GM21526 (cell line): ENCODE measurements around the gene ARHGAP42.
A peak's percentile ranks its signal among the peaks of the same experiment; 100 is the strongest.
"Not testable (repeated sequence)": the region's sequence is repeated elsewhere in the genome, so short reads cannot be mapped to it uniquely, and the experiment has no call there.

ENCODE experiments used
- ATAC-seq: cut with Tn5 transposase; IDR thresholded peaks from one replicate; pipeline ENCODE4 v1.9.1; 2021; ENCODE audit warnings: moderate library complexity; ENCODE audit not compliant: unreplicated experiment, low FRiP score

Gene ARHGAP42

GRCh38 chr11:100716838-100717237 lies 29.8 kb downstream of the ARHGAP42 start:
- ATAC-seq = no peak

DNA sequence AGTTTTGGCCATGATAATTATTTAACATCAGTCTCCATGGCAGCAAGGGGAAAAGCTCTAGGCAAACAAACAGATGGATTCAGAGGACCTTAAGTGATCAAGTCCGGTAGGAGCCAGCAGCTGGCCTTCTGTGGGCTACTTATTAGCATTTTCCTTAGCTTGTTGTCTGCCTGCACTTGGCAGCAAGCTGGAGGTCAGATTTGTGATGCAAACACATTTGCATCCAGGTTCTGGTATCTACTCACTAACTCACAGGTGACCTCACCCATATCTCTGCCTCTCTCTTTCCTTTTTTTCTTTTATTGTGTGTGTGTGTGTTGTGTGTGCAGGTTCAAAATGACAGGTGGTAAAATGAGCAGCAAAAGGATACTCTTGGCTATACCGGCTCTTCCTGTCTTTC lies 32.3 kb downstream of the ARHGAP42 start:
- no peak for ATAC-seq

- ATAC-seq = no peak
These were observed 32.7 kb downstream of the ARHGAP42 start for GRCh38 chr11:100719809-100720221.

DNA sequence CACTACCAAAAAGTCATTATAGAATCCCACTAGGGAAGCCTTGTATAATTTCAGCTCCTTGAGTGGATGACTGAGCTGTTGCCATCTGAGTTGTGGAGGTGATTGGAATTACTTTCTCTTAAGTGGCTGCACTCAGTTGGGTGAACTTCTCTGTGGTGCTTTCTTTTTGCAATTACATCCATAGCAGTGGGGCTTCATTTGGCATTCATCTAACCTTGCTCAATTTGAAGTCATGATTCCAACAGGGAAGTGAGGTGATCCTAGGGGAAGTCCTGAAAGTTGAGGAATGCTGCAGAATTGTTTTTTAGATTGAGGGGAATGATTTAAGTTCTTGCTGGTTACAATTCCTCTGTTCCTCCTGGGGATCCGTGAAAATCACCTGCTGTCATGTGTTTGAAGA lies 39.6 kb downstream of the ARHGAP42 start:
- ATAC-seq = no peak

DNA sequence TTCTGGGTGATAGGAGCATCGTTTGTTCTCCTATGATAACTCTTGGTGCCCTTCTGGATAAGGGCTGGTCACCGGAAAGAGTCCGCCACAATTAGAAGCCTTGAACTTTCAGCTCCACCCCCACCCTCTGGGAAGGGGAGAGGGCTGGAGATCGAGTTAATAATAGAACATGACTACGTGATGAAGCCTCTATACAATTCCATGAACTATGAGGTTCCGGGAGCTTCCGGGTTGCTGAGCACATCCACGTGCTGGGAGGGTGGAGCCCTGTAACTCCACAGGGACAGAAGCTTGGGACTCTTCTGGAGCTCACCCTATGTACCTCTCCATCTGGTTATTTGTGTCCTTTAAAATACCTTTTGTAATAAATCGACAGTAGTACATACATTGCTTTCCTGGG lies 40.3 kb downstream of the ARHGAP42 start:
- no peak for ATAC-seq

DNA sequence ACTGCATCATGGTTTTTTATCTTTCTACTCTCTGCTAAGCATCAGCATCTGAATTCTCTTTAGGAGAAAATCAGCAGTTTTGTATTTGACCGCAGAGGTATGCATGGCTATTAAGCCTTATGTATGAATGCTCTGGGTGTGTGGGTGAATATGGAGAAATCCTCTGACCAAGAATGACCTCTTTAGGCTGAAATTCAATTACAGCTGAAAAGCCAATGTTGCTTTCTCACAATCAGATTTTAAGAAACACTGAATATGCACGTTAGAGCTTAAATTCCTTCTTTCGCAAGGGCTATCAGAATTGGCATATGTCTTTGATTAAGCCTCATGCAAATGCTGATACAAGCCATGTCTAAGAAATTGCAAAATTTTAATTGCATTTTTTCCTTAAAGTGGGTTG lies 43.2 kb downstream of the ARHGAP42 start:
- ATAC-seq = no peak

DNA sequence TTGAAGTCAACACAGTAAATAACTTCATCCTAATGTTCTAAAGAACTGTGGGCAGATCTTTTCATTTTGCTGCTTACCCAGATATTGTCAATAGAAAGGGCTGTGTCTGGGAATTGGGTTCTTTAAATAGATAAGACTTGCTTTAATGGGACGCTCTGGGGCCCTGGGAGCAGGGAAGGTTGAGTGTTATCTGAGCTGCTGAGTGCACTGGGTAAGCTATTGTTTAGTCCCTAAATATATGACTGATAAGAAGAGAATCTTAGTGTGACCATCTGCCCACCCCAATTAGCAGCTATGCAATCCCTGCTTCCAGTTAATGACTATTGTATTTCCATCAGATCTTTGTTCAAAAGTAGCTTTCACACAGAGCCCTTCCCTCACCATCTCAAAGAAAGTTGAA lies 44.4 kb downstream of the ARHGAP42 start:
- ATAC-seq = no peak

GRCh38 chr11:100732949-100733348 lies 45.9 kb downstream of the ARHGAP42 start:
- ATAC-seq = no peak

DNA sequence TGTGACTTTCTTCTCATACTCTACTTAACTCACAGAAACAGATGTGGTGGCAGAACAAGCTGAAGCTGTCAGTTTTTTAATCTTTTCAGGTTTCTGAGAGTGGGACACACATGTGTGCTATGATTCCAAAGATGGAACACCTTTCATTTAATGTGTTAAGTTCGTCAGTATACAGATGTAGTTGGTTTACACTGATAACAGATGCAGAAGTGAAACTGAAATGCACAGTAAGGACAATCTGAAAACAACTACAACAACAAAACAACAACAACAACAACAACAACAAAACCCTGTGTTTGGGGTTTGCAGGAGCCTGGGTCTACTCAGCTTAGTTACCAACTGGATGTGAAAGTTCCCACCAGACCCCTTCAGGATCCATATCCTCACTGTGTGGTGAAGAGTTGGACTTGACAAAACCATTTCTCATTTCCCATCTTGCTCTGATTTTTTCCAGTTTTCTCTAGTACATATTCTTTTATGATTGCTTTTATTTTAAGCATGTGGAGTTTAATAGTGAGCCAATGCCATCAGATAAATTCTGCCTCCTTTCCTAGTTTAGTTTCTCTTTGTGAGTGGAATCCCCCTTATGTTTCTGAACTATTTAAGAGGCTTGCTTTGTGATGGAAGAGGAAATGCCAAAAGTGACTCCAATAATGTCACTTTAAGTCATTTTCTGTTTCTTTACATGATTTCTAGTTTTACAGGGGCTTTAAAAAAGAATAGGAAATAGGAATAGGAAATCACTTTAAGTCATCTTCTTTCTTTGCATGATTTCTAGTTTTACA lies 47.8 kb downstream of the ARHGAP42 start:
- peak; percentile 73 for ATAC-seq

- ATAC-seq = no peak
These were observed 49.0 kb downstream of the ARHGAP42 start for GRCh38 chr11:100735949-100736675.

GRCh38 chr11:100738701-100739270 lies 51.7 kb downstream of the ARHGAP42 start:
- no peak for ATAC-seq

- no peak for ATAC-seq
These were observed 52.6 kb downstream of the ARHGAP42 start for GRCh38 chr11:100739666-100740065.

GRCh38 chr11:100740440-100740839 lies 53.4 kb downstream of the ARHGAP42 start:
- no peak for ATAC-seq

DNA sequence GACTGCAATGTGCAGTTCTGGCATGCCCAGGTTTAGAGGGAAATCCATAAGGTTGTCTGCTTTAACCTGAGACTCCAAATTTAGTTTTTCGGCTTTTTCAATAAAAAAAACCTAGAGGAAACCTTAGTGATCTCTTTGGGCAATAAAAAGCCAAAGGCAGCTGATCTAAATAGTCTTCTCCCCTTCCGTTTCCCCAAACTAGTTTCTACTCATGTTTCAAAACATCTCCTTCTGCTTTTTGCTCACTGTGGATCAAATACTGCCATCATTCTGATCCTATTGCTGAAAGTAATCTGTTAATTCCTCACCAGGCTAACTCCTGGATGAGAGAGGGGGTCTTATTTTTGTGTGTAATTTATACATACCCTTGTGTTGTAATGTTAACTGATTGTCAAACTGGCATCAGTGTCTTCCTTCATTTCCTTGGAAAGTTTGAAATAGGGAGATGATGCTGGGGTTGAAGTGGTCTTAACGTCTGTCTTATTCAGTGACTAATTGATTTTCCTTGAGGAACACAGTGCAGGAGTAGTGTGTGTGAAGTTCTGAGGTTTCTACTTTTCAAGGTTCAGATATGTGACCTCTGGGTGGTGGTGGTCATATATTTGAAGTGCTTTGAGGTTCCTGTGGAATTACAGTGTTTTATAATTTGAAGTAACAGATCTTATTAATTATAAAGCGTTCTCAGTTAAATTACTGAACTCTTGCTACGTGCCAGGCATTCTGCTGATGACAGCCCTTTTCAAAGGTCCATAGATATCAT lies 55.0 kb downstream of the ARHGAP42 start:
- no peak for ATAC-seq

GRCh38 chr11:100746448-100746847 lies 59.4 kb downstream of the ARHGAP42 start:
- ATAC-seq = no peak

DNA sequence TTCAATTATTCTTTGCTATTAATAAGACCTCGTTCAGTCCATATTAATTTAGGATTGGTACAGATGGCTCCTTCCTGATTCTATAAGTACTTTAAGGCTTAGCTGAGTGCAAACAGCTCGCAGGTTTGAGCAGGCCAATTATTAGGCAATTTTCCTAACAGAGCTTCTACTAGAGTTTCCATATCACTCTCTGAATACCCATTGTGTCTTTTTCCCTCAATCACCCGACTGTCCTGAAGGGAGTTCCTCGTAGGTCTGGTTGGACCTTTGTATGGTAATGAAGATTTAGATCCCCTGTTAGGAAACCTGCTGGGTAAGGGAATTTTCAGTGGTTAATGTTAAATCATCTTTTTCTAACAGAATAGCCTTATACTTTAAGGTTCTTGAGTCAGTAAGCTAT lies 61.1 kb downstream of the ARHGAP42 start:
- no peak for ATAC-seq

GRCh38 chr11:100749887-100750565 lies 62.9 kb downstream of the ARHGAP42 start:
- ATAC-seq = not testable (repeated sequence)

DNA sequence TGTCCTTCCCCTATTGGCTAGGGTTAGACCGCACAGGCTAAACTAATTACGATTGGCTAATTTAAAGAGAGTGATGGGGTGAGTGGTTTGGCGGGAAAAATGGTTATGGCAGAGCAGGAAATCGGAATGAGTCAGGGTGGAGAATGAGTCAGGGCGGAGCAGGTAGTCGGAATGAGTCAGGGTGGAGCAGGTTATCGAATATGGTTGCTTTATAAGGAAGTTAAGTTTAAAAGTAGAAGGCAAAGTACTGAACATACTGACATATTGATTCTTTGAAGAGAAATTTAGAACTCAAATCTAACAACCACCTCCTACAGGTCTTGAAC lies 63.4 kb downstream of the ARHGAP42 start:
- not testable (repeated sequence) for ATAC-seq

- ATAC-seq = no peak
These were observed 65.5 kb downstream of the ARHGAP42 start for GRCh38 chr11:100752371-100753171.

GRCh38 chr11:100753172-100753543 lies 66.1 kb downstream of the ARHGAP42 start:
- no peak for ATAC-seq
